ENCODE measurements around the gene NLE1. TPM values are rescaled to one million over a fixed set of nuclear protein-coding genes. Genes with fewer than 3 reads are reported as not detected.

The NLE1 gene
- polyA plus RNA-seq, 1 experiment = 10.5 TPM

DNA sequence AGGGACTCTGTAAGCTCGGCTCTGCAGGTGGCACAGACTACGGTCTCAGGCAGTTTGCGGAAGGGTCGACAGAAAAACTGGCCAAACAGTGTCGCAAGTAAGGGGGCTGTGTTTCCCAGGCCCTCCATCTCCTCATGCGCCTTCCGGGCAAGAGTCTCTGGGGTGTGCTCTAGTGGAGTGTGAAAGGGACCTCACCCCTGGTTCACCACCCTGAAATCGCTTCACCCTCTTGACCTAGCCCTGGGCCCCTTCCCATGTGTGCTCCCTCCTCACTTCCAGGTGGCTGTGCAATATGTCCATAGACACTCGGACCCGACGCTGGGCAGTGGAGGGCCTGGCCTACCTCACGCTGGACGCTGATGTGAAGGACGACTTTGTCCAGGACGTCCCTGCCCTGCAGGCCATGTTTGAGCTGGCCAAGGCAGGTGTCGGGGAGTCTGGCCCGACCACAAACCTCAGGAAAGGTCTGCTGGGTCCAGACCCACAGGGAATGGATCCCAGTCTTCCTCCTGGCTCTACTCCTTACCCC, 27.8 kb upstream of the NLE1 start:
- DNase-seq (ENCODE audit: low read depth, low spot score) = no peak
- ChIA-PET CTCF (interaction anchor here (0.6 to 1.9 kb wide), 6 partner anchors 28 to 421 kb away, joined by 3 to 13 read pairs (median 8); partner anchors contain the start of gene SLFN12L), POLR2A (no interaction called here)
- Histone ChIP-seq H3K27me3 (ENCODE audit: control insufficient read depth, insufficient read depth, low read length) (no peaks in the 10 kb centered on the region), H3K4me3 (ENCODE audit: low read depth, low read length) (no peak overlapping the region), H3K9me3 (ENCODE audit: control insufficient read depth, insufficient read depth, low read length) (no peaks in the 10 kb centered on the region), H3K27ac (ENCODE audit: low read depth, low read length) (no peak overlapping the region)
- TF ChIP-seq, protein P1, sequence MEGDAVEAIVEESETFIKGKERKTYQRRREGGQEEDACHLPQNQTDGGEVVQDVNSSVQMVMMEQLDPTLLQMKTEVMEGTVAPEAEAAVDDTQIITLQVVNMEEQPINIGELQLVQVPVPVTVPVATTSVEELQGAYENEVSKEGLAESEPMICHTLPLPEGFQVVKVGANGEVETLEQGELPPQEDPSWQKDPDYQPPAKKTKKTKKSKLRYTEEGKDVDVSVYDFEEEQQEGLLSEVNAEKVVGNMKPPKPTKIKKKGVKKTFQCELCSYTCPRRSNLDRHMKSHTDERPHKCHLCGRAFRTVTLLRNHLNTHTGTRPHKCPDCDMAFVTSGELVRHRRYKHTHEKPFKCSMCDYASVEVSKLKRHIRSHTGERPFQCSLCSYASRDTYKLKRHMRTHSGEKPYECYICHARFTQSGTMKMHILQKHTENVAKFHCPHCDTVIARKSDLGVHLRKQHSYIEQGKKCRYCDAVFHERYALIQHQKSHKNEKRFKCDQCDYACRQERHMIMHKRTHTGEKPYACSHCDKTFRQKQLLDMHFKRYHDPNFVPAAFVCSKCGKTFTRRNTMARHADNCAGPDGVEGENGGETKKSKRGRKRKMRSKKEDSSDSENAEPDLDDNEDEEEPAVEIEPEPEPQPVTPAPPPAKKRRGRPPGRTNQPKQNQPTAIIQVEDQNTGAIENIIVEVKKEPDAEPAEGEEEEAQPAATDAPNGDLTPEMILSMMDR (IDR thresholded peaks at IDR 0.05; ENCODE audit: low read depth, low read length) = no peak

DNA sequence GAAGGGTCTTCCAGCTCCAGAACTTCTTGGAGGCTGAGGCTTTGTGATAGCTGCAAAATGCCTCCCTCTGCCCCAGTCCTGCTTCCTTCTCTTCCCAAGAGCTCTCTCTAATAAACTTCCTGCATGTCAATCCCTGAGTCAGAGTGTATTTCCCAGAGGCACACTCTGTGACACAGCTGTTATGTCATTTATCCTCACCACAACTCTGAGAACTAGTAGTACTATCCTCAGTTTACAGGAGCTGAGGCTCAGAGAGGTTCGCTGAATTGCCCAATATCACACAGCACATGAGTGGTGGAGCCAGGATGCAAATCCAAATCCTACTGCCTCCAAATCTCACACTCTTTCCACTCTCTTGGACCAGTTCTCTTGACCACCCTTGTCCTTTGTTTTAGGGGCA, 25.6 kb upstream of the NLE1 start:
- Histone ChIP-seq H3K9me3 (ENCODE audit: control insufficient read depth, insufficient read depth, low read length) (no peaks in the 10 kb centered on the region), H3K27ac (ENCODE audit: low read depth, low read length) (no peak overlapping the region), H3K4me3 (ENCODE audit: low read depth, low read length) (no peak overlapping the region), H3K27me3 (ENCODE audit: control insufficient read depth, insufficient read depth, low read length) (no peaks in the 10 kb centered on the region)
- ChIA-PET CTCF (interaction anchor here (0.7 to 1.8 kb wide), 3 partner anchors 365 to 371 kb away, joined by 3 to 7 read pairs (median 3); no protein-coding TSS in a partner anchor), POLR2A (interaction anchor here (0.7 kb wide), 1 partner anchor 206 kb away, joined by 5 read pairs; the partner anchor contains the start of gene SLFN11)
- DNase-seq (ENCODE audit: low read depth, low spot score) = no peak
- TF ChIP-seq, protein P1 (IDR thresholded peaks at IDR 0.05; ENCODE audit: low read depth, low read length) = no peak

DNA sequence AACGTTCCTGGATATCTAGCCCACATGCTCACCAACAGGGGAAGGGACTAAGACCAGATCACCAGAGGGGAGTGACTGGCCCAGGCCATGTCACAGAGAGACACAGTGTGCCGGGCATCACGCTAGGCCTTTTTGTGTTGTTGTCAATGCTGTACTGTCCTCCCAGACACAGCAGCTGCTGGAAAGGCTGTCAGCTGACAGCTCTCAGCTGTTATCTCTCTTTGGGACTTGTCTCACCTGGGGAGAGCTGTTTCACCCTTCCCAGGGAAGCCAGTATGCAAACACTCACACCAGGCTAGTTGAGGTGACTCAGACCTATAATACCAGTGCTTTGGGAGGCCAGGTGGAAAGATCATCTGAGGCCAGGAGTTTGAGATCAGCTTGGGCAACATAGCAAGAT, 24.9 kb upstream of the NLE1 start:
- ChIA-PET POLR2A (no interaction called here), CTCF (interaction anchor here (0.7 to 1.8 kb wide), 2 partner anchors 366 to 372 kb away, joined by 3 to 7 read pairs; no protein-coding TSS in a partner anchor)
- Histone ChIP-seq H3K27ac (ENCODE audit: low read depth, low read length) (no peak overlapping the region), H3K27me3 (ENCODE audit: control insufficient read depth, insufficient read depth, low read length) (no peaks in the 10 kb centered on the region), H3K4me3 (ENCODE audit: low read depth, low read length) (no peak overlapping the region), H3K9me3 (ENCODE audit: control insufficient read depth, insufficient read depth, low read length) (no peaks in the 10 kb centered on the region)
- TF ChIP-seq, protein P1 (IDR thresholded peaks at IDR 0.05; ENCODE audit: low read depth, low read length) = no peak
- DNase-seq (ENCODE audit: low read depth, low spot score) = no peak

DNA sequence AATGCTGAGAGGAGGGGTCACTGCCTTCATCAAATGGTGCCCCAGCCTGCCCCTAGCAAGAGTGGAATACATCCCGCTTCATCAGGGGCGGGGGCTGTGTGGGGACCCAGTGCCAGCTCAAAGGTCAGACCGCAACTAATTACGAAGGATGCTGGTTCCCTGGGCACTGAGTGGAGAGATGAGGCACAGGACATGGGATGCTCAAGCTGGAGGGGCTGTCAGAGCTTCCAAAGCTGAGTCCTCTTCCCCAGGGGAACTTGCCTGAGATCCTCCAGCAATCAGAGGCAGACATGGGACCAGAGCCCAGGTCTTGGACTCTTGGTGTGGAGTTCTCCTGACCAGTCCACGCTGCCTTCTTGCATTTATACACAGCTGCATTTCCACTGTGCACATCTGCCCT, 24.4 kb upstream of the NLE1 start:
- CTCF ChIA-PET = interaction anchor here (0.7 to 1.8 kb wide), 4 partner anchors 23 to 413 kb away, joined by 3 to 7 read pairs (median 5); no protein-coding TSS in a partner anchor

DNA sequence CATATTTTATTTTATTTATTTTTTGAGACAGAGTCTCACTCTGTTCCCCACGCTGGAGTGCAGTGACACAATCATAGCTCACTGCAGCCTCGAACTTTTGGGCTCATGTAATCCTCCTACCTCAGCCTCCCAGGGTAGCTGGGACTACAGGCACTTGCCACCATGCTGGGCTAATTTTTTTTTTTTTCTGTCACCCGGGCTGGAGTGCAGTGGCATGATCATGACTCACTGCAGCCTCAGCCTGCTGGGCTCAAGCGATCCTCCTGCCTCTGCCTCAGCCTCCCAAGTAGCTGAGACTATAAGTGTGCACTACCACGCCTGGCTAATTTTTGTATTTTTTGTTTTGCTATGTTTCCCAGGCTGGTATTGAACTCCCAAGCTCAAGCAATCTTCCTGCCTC, 22.6 kb upstream of the NLE1 start:
- peaks cover 10% of the 10 kb centered on the region for H3K27me3 ChIP-seq (ENCODE audit: control insufficient read depth, insufficient read depth, low read length)
- no peaks in the 10 kb centered on the region for H3K9me3 ChIP-seq (ENCODE audit: control insufficient read depth, insufficient read depth, low read length)
- TF ChIP-seq, protein P1 (IDR thresholded peaks at IDR 0.05; ENCODE audit: low read depth, low read length) = no peak
- H3K27ac ChIP-seq (ENCODE audit: low read depth, low read length) = no peak overlapping the region
- DNase-seq (ENCODE audit: low read depth, low spot score) = no peak
- H3K4me3 ChIP-seq (ENCODE audit: low read depth, low read length) = no peak overlapping the region
- ChIA-PET POLR2A (no interaction called here), CTCF (interaction anchor here (0.7 to 1.5 kb wide), 3 partner anchors 23 to 373 kb away, joined by 3 read pairs; partner anchors contain the start of genes NLE1 and SLFN12L)

More for the DNA sequence above, 24.4 kb upstream of the NLE1 start:
- no peak overlapping the region for H3K27ac ChIP-seq (ENCODE audit: low read depth, low read length)
- no peak for DNase-seq (ENCODE audit: low read depth, low spot score)
- H3K27me3 ChIP-seq (ENCODE audit: control insufficient read depth, insufficient read depth, low read length) = peaks cover 2% of the 10 kb centered on the region
- POLR2A ChIA-PET = no interaction called here
- TF ChIP-seq, protein P1 (IDR thresholded peaks at IDR 0.05; ENCODE audit: low read depth, low read length) = no peak
- no peaks in the 10 kb centered on the region for H3K9me3 ChIP-seq (ENCODE audit: control insufficient read depth, insufficient read depth, low read length)
- H3K4me3 ChIP-seq (ENCODE audit: low read depth, low read length) = no peak overlapping the region
